ENCODE measurements around the gene FAM168A. TPM values are rescaled to one million over a fixed set of nuclear protein-coding genes. Genes with fewer than 3 reads are reported as not detected.

Gene FAM168A
- total RNA-seq, 1 experiment from 2014 or later, result 21.1 TPM

DNA sequence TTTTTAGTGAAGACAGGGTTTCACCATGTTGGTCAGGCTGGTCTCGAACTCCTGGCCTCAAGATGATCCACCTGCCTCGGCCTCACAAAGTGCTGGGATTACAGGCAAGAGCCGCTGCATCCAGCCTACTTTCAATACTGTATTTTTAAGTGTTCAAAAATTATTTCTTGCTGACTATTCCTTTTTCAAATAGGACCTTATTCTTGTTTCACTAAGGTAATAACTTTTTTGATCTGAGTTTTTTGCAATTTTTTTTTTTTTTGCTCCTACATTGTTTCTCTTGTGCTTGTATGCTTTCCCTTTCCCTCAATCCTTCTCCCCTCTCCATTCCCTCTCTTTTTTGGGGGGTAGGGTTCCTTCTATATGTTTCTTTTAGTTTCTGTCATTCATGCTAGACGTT is 73.1 kb downstream of the FAM168A start:
- no peaks in the 10 kb centered on the region for H3K79me1 ChIP-seq (ENCODE audit: insufficient read depth, low read depth, low read length, poor library complexity, severe bottlenecking)

More for the DNA sequence above, 73.1 kb downstream of the FAM168A start:
- Mint-ChIP-seq H3K27me3 (ENCODE audit: low read depth) (no peaks in the 10 kb centered on the region), H3K27ac (peak overlapping the region in 1 of 3 experiments; percentile 20; a peak in 1 of 7 replicates), H3K36me3 (ENCODE audit: insufficient read depth in 1 of 3, low read depth in 3 of 3) (peaks cover 13 to 30% (median 16%) of the 10 kb centered on the region in 3 experiments), H3K4me3 (no peak overlapping the region), H3K9me3 (peaks cover 22 to 25% of the 10 kb centered on the region in 2 experiments), H3K4me1 (peaks cover 47 to 53% of the 10 kb centered on the region in 2 experiments)
- H3K9ac ChIP-seq (ENCODE audit: extremely low read depth, insufficient read length, low read length), result no peak overlapping the region
- no peak overlapping the region for H2BK12ac ChIP-seq (ENCODE audit: insufficient read length, low read depth, low read length)
- no peak overlapping the region for H3K18ac ChIP-seq (ENCODE audit: insufficient read length, low read depth, low read length)
- H3T11ph ChIP-seq (ENCODE audit: low read length), result no peak overlapping the region
- no peak overlapping the region for H2BK20ac ChIP-seq (ENCODE audit: low read depth, low read length, poor library complexity, severe bottlenecking)
- H4K8ac ChIP-seq (replicated peaks; ENCODE audit: insufficient read length, low read depth, low read length), result no peak overlapping the region
- TF ChIP-seq, protein P1, sequence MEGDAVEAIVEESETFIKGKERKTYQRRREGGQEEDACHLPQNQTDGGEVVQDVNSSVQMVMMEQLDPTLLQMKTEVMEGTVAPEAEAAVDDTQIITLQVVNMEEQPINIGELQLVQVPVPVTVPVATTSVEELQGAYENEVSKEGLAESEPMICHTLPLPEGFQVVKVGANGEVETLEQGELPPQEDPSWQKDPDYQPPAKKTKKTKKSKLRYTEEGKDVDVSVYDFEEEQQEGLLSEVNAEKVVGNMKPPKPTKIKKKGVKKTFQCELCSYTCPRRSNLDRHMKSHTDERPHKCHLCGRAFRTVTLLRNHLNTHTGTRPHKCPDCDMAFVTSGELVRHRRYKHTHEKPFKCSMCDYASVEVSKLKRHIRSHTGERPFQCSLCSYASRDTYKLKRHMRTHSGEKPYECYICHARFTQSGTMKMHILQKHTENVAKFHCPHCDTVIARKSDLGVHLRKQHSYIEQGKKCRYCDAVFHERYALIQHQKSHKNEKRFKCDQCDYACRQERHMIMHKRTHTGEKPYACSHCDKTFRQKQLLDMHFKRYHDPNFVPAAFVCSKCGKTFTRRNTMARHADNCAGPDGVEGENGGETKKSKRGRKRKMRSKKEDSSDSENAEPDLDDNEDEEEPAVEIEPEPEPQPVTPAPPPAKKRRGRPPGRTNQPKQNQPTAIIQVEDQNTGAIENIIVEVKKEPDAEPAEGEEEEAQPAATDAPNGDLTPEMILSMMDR (conservative IDR thresholded peaks at IDR 0.05), result no peak
- H3K27me3 ChIP-seq (ENCODE audit: insufficient read depth, low read length), result no peaks in the 10 kb centered on the region
- no peak overlapping the region for H4K91ac ChIP-seq (ENCODE audit: insufficient read length, low read depth, low read length)
- H3K14ac ChIP-seq (ENCODE audit: insufficient read depth, low read length), result no peak overlapping the region
- no peak overlapping the region for H3K23ac ChIP-seq (ENCODE audit: insufficient read length, low read depth, low read length)
- H2AFZ ChIP-seq (ENCODE audit: low read length), result no peak overlapping the region
- no peak overlapping the region for H3K4me2 ChIP-seq (ENCODE audit: insufficient read depth, insufficient read length, low read length)
- no peaks in the 10 kb centered on the region for H3K23me2 ChIP-seq (ENCODE audit: insufficient read length, low read depth, low read length, poor library complexity, severe bottlenecking)
- no peak overlapping the region for H3K56ac ChIP-seq (ENCODE audit: insufficient read length, low read depth, low read length)
- H3K4ac ChIP-seq (ENCODE audit: low read depth, low read length), result no peak overlapping the region
- peaks cover 10% of the 10 kb centered on the region for H3K9me3 ChIP-seq (ENCODE audit: control insufficient read depth, low read depth, low read length)
- no peak overlapping the region for H2AK5ac ChIP-seq (ENCODE audit: insufficient read length, low read length)
- no peak for DNase-seq
- no peak overlapping the region for H2BK5ac ChIP-seq (ENCODE audit: insufficient read length, low read length)
- H3K4me1 ChIP-seq (ENCODE audit: insufficient read depth, low read length), result peaks cover 15% of the 10 kb centered on the region
- no peak overlapping the region for H4K5ac ChIP-seq (ENCODE audit: insufficient read length, low read depth, low read length)
- H2BK120ac ChIP-seq (ENCODE audit: low read depth, low read length, poor library complexity, severe bottlenecking), result no peak overlapping the region
- H2BK15ac ChIP-seq (ENCODE audit: low read depth, low read length), result no peak overlapping the region
- no peak overlapping the region for H3K27ac ChIP-seq (ENCODE audit: insufficient read length, low read depth, low read length)
- no peaks in the 10 kb centered on the region for H4K20me1 ChIP-seq (ENCODE audit: control insufficient read depth, insufficient read depth, insufficient read length)
- H3K79me2 ChIP-seq (ENCODE audit: insufficient read depth, low read length), result no peaks in the 10 kb centered on the region
- WGBS (ENCODE audit: extremely low coverage, insufficient read length, low lambda C conversion rate), result no CpG with 5 or more reads among the region's 4 CpGs
